H1 (cell line): ENCODE measurements around the gene DUSP9. TPM values are rescaled to one million over a fixed set of nuclear protein-coding genes. Genes with fewer than 3 reads are reported as not detected.

Experiments
- BACH1 ChIP-seq: IDR thresholded peaks from 2 replicates; pipeline ENCODE4 v1.6.1; 2012; ENCODE audit warnings: low read length, improper control_type of control experiment
- POU5F1 ChIP-seq: IDR thresholded peaks from 2 replicates; pipeline ENCODE4 v1.6.1; 2011; ENCODE audit warnings: low read depth, mild to moderate bottlenecking, low read length, moderate library complexity
- SIRT6 ChIP-seq: IDR thresholded peaks from one replicate; pipeline ENCODE4 v1.7.1; 2012; ENCODE audit warnings: low read length, inconsistent platforms
- TBP ChIP-seq: IDR thresholded peaks from 2 replicates; pipeline ENCODE4 v1.6.1; 2011; ENCODE audit warnings: low read depth, low read length, improper control_type of control experiment
- ZNF274 ChIP-seq: IDR thresholded peaks from 2 replicates; pipeline ENCODE4 v1.7.0; 2012; ENCODE audit warnings: low read length, borderline replicate concordance; ENCODE audit errors: extremely low read depth
- polyA plus RNA-seq, 7 experiments: library from polyadenylated mRNA; depleted of rRNA in 3 of 7; stranded (reverse) in 5 of 7; unstranded in 2 of 7; fragments of >200 nt in 5 of 7; fragments of 200-250 nt in 2 of 7; gene quantifications; 1 replicate in 5 of 7; 2 replicates in 1 of 7; 4 replicates in 1 of 7; pipeline versions ENCODE4 v1.2.1 to v1.2.3, GENCODE V29; 2011 to 2013; ENCODE audit warnings: missing spikeins in 2 of 7, mixed read lengths in 2 of 7
- total RNA-seq: library from RNA; stranded (reverse); fragmentation: NEBNext Ultra II Directional; extraction: Animal tissue kit (Norgen Biotek cat#: 25700); gene quantifications from 2 replicates; pipeline ENCODE4 v1.2.1, GENCODE V29; 2021

Gene DUSP9
- total and polyA plus RNA-seq, 2 of the 8 experiments (the other 6 are each of a cell fraction or from before 2014, with no cell fraction given), result 0.80 to 1.1 TPM

- no peak for TF ChIP-seq ZNF274
- TF ChIP-seq BACH1, result no peak
- TF ChIP-seq SIRT6, result no peak
- TF ChIP-seq TBP, result no peak
- TF ChIP-seq POU5F1, result no peak
Measured at GRCh38 chrX:153649915-153650782, 3.1 kb downstream of the DUSP9 start (continued).
